Measurements from ENCODE around the gene CLK2.
A peak's percentile ranks its signal among the peaks of the same experiment; 100 is the strongest.

Gene CLK2

DNA sequence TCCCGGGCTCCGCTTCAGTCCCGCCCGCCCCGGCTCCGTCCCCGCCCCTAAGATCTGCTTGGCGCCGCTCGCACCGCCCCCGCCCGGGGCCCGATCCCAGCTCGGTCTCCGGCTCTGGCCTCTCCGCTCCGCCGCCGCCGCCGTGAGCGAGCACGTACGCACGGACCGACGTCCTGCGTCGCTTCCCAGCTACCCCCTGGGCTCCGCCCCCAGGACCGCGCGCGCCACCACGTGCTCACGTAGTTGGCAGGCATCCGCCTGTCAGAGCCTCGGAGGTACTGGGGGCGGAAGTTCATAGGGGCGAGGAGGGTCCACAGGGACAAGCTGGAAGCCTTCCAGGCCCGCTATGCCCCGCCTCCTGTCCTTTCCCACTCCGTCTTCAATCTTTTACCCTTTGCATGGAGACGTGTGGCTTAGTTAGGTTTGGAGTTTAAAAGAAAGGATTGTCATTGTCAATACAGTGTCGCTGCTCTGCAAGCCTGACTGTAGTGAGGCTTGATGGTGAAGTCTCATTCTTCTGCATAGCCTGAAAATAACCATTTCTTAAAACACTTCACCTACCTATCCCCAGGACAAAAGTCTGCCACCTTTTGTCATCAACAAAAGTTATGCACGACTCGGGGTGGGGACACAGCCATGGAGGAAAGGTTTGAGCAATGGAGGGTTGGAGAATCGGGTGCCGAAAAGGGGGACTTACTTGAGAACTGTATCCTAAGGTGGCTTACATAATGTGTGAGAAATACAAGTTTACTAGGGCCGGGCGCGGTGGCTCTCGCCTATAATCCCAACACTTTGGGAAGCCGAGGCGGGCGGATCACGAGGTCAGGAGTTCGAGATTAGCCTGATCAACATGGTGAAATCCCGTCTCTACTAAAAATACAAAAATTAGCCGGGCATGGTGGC lies at the start of gene CLK2:
Gene CLK2 (minus strand): TSS at position 162 of the 903 bp plus-strand sequence. CDS start 2,527 bp downstream, outside the sequence.
- peak; percentile 96 for DNase-seq (ENCODE audit: low read depth)

GRCh38 chr1:155322571-155322952 lies 49.3 kb upstream of the CLK2 start:
- no peak for DNase-seq (ENCODE audit: low read depth)

DNA sequence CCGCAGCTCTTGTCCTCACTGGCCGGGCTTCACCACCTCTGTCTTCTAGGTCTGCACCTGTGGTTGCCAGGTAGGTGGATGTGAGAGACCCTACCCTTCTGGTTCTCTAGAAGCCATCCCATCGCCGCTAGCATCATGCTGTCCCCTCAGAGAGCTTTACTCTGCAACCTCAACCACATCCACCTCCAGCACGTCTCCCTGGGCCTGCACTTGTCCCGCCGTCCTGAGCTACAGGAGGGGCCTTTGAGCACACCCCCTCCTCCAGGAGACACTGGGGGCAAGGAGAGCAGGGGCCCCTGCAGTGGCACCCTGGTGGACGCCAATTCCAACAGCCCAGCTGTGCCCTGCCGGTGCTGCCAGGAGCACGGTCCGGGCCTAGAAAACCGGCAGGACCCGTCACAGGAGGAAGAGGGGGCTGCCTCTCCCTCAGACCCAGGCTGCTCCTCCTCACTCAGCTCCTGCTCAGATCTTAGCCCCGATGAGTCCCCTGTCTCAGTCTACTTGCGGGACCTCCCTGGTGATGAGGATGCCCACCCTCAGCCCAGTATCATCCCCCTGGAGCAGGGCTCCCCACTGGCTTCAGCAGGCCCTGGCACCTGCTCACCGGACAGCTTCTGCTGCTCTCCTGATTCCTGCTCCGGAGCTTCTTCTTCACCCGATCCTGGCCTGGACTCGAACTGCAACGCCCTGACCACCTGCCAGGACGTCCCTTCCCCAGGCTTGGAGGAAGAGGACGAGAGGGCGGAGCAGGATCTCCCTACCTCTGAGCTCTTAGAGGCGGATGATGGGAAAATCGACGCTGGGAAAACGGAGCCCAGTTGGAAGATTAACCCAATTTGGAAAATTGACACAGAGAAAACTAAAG lies 48.6 kb upstream of the CLK2 start:
- no peak for DNase-seq (ENCODE audit: low read depth)

- DNase-seq (ENCODE audit: low read depth) = peak; percentile 65
Observed at GRCh38 chr1:155320661-155321617, 47.6 kb upstream of the CLK2 start, which contains the start of gene RUSC1. TSS of gene RUSC1 (plus strand) at chr1:155320894. CDS start at chr1:155321774, 880 bp downstream.

- no peak for DNase-seq (ENCODE audit: low read depth)
Observed at GRCh38 chr1:155320252-155320651, 46.9 kb upstream of the CLK2 start.

GRCh38 chr1:155319536-155319935 lies 46.2 kb upstream of the CLK2 start:
- no peak for DNase-seq (ENCODE audit: low read depth)

- DNase-seq (ENCODE audit: low read depth) = no peak
Observed at GRCh38 chr1:155318082-155318481, 44.8 kb upstream of the CLK2 start.

DNA sequence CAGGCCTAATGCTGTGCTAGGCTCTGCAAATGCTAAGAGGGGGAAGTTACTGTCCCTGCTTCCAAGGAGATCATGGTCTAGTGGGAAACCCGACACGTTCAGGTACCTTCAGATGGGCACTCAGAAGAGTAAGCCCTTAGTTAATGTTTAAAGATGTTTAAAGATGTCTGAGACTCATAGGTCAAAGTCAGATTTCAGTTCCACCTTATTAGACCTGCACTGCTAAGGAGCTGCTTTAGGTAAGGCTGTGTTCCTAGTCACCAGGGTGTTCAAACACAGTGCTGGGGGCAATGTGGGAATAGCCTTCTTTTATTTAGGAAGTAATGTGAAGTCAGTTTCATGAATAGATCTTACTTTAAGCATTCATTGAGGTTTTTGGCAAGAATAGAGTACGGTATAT lies 43.6 kb upstream of the CLK2 start:
- DNase-seq (ENCODE audit: low read depth) = no peak

GRCh38 chr1:155313261-155313660 lies 40.0 kb upstream of the CLK2 start:
- DNase-seq (ENCODE audit: low read depth) = no peak

DNA sequence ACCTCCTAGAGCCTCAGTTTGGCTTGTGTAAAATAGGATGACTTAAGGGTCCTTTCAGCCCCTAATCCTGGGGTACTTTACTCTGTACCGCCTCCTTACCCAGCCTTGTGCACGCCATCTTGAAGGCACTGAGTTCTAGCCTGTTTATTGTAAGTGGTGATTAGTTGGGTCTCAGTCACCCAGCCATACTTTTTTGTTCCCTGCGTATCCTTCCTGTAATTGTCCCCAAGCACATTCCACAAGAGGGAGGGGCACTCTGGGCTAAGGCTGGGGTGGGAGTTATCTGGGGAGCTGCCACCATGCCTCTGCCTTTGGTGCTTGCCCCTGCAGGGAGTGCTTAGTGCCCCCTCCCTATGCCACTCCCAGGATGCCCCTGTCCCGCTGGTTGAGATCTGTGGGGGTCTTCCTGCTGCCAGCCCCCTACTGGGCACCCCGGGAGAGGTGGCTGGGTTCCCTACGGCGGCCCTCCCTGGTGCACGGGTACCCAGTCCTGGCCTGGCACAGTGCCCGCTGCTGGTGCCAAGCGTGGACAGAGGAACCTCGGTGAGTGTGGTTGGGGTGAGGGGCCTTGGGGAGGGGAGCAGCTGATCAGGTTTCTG lies 36.2 kb upstream of the CLK2 start:
- DNase-seq (ENCODE audit: low read depth) = no peak

- peak; percentile 96 for DNase-seq (ENCODE audit: low read depth)
Observed at GRCh38 chr1:155308493-155309422, 35.5 kb upstream of the CLK2 start, which contains the start of gene FDPS. TSS of gene FDPS (plus strand) at chr1:155308866. CDS start at chr1:155309790, 924 bp downstream.

- no peak for DNase-seq (ENCODE audit: low read depth)
Observed at GRCh38 chr1:155307247-155307740, 34.0 kb upstream of the CLK2 start.

DNA sequence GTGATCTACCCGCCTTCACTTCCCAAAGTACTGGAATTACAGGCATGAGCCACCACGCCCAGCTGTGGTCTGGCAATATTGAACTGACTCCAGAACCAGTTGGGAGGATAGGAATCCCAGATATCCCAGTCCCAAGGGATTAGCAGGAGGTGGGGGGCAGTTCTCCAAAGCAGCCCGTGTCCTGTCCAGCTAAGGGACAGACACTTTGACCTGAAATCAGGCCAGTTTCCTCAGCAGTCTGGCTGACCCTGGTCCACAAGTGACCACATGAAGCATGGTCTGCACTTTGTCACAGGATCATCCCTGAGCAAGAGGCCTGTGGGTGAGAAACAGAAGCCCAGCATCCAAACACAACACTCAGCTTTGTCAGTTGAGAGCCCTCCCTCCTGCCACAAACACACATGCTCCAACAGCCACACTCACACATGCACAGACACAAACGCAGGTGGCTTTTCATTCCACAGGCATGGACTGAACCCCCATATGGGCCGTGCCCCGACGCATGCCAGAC lies 32.6 kb upstream of the CLK2 start:
- no peak for DNase-seq (ENCODE audit: low read depth)

DNA sequence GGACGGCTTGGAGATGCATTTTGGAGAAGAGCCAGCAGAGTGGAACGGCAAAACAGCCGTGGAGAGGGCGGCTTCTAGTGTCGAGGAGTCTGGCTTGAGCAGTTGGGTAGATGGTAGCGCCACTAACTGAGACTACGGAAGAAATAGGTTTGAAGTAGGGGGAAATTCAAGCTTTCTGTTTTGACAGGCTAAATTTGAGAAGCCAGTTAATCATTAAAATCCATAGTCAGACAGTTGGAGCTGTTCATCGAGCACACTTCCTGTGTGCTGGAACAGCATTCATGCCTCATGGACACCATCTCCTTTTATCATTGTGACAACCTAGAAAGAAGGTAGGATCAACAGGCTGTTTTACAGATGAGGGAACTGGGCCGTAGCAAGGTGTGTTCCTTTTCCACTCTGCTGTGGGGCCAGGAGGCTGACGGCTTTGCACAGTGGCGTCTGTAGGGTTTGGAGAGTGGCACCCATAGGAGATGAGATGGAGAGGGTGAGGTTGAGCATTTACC lies 31.3 kb upstream of the CLK2 start:
- no peak for DNase-seq (ENCODE audit: low read depth)

DNA sequence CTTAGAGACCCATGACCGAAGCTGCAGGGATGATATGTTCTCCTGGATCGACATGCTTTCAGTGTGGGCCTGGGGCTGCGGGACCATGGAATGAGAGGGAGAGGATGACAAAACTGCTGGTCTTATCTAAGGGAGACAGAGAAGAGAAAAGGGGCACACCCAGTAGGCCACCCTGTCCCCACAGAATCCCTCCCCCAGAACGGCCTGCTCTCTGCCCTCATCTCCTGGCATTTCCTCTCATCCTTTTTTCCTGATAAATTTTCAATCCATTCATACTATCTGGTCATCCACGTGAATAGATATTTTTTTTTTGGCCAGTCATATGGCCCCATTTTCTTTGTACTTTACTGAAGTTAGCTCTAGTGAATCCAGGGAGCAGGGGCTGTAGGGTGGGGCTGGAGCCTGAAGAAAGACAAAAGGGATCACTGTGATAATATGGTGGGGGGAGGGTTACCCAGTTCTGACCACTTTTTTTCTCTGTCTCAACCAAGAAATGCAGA lies 28.1 kb upstream of the CLK2 start, which contains the start of gene PKLR:
Gene PKLR (minus strand): TSS at position 97 of the 500 bp plus-strand sequence. CDS start 43 bp downstream, at position 54.
- DNase-seq (ENCODE audit: low read depth) = no peak

DNA sequence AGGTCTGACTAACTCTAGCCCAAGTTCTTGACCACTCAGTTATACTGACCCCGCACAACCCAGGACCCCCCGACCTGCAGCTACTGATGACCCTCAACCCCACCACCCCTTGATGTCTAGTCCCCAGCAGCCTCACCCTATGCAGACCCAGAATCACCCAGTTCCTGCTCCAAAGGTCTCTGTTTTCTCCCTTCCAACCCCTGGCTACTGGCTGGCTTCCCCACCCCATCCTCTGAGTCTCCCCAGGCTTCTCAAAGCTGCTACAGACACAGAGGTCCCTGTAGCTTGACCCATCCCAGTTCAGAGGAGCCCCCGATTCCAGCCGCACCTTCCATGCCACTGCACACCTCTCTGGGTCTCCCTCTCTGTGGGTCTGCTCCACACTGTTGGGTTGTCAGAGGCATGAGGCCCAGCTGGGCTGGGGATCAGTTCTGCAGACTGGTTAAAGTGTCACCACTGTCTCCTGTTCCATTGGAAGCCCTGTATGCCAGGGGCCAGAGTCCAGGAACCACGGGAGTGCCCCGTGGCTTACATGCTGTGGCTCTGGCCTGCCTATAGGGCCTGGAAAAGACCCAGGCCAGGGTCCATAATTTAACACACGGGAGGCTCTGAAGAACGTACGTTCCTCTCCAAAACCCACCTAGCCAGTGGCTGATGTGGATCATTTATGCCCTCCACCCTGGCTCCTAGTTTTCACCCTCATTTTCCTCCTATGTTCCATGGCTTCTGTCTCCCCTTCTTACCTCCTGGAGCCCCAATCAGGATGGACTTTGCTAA lies 27.4 kb upstream of the CLK2 start:
- DNase-seq (ENCODE audit: low read depth) = no peak

DNA sequence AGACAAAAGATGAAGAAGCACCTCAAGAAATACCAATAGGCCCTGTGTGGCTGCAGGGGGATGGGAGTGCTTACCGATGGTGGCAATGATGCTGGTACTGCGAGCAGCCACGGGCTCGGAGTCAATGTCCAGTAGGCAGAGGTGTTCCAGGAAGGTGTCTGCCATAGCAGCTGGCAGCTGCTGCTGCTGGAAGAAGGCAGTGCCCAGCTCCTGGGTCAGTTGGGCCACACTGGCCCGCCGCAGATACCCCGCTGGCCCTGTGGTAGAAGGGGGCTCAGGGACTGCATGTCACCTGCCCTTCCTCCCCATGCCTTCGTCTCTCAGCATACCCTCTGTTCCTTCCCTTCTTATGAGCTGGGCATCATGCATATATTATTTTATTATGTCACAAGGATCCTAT lies 26.7 kb upstream of the CLK2 start:
- no peak for DNase-seq (ENCODE audit: low read depth)

- DNase-seq (ENCODE audit: low read depth) = no peak
Observed at GRCh38 chr1:155297384-155297783, 24.1 kb upstream of the CLK2 start.
